TTC549 (cell line): Measurements from ENCODE around the gene TBCEL.

Experiments used
- FAIRE-seq: peaks from 2 replicates; lab custom pipeline; 2012; peaks lifted over from hg19 to GRCh38; lab: Jason Lieb, UNC

The TBCEL gene

GRCh38 chr11:121066623-121067022 is 42.7 kb downstream of the TBCEL start:
- FAIRE-seq, result no peak

GRCh38 chr11:121067026-121067425 is 43.1 kb downstream of the TBCEL start:
- FAIRE-seq, result no peak

DNA sequence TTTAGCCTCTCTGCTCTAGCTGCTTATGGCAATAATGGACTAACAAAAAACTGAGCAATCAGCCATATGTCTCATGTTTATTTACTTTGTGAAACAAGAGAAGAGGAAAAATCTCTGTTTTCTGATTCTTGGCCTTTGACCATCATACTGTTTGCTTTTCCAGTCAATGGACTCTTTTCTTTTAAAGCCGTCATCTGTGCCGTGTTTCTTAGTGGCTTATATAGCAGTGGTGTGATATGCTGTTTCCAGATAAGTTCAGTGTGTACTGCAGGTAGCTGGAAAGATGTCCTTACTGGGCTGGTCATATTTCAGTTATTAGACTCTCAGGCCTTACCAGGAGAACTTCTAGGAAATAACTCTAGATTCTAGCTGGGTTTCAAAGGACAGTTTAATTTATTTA is 43.6 kb downstream of the TBCEL start:
- no peak for FAIRE-seq

DNA sequence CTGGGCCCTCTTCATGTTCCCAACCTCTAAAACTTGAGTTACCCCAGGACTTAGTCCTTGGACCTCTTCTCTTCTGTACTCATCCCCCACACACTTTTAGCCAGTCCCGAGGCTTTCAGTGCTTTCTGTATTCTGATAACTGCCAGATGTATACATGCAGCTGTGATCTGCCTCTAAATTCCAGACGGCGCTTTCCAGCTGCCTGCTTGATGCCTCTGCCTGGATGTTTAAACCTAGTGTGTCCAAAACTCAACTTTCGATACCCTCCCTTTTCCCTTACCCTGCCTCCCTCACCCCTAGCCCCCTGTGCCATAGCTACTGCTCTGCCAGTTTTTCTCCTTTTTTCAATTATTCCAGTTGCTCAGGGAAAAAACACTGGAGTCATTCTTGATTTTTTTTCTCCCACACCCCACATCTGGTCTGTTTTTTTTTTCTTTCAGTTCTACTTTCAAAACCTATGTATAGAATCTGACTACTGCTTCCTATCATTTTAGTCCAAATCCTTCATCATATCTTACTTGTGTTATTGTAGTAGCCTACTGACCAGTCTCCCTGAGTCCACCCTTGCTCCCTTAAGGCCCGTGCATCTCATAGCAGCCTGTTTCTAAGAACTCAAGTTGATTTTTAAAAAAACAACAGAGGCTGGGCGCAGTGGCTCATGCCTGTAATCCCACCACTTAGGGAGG is 44.2 kb downstream of the TBCEL start:
- no peak for FAIRE-seq

DNA sequence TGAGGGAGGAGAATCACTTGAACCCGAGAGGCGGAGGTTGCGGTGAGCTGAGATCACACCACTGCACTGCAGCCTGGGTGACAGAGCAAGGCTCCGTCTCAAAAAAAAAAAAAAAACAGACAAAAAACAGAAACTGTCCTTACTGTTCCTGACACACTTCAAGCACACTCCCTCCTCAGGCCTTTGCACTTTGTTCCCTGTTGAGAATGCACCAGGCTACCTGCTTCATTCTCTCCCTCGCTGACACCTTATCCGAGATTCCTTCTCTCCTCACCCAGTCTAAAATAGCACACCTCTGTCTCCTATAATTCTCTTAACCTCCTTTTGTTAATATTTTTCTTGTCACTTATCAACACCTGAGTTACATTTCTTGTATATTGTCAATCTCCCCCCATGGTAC is 44.9 kb downstream of the TBCEL start:
- no peak for FAIRE-seq

DNA sequence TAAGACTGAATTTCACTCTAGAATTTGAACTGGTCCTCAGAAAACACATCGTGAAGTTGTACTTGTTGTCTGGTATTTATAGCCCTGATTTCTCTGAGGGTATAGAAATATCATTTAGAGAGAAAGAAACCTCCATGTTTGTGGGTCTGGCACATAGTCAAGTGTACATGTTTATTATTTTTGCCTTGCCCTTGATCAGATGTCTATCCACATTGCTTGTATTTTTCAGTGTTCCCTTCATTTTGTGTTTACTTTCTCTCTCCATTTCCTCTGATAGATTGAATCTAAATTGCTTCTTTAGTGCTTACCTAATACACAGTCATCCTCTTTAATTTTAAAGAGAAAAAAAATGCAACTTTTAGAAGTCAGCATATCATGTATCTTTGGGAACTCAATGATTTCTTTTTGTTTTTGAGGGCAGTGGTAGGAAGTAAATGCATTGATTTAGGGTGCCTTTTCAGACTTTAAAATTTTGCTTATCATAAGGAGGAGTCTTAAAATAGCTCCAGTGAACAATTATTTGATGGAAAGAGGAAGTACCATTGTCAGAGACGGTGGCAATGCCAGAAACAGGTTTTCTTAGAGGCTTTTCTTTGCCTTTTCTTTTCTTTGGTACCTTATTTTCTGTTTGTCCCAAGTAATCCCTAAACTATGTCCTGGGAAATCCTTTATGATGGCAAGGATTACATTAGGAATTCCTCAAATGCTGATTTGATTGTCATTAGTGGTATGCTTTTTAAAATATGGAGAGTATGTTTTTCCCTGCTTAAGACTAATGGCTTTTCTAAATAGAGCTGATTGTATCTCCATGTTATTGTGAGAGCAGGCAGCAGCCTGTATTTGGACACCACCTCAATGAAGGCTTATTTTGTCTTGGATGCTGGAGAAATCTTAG is 47.3 kb downstream of the TBCEL start:
- FAIRE-seq, result no peak

DNA sequence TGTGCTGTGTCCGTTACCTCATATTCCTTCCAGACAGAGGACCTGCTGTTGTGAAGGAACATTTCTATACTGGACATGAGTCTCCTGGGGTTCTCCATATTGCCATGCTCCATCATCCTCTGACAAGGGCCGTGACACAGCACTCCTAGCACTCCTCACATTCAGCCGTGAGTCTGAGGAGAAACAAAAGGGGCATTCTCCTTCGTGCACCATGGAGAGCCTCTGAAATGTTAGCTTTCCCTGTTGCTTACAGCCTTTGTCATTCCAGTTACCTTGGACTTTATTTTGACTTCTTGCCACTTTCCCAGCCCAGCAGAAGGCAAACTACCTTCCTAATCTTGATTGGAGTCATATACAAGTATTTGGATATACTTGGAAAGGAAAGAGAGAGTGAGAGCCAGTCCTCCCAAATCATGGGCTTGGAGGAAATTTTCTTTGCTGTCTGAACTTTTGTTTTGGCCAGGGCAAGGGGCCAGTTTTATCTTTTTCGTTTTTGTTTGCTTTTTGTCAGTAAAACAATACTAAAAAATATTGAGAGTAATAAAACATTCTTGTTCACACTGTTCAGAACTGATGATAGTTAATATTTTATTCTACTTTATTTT is 48.0 kb downstream of the TBCEL start:
- FAIRE-seq, result no peak

DNA sequence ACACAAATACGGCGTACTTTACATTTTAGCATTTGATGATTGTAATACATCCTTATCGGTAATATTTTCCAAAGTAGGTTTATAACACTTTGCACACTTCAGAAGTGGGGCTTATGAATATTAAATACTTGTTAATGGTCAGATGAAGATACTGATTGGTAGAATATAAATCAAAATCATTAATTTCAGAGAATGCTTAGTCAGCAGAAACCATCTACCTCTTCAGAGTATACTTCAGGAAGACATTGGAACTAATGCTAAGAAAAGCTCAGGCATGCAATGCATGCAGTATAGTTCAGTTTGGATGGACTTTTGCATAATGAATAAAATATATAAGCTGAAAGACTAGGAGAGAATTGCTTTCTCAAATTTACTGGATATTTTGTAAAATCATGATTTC is 57.4 kb downstream of the TBCEL start:
- no peak for FAIRE-seq

- FAIRE-seq, result no peak
Measured at GRCh38 chr11:121082219-121082618, 58.3 kb downstream of the TBCEL start.

GRCh38 chr11:121082670-121083069 is 58.8 kb downstream of the TBCEL start:
- FAIRE-seq, result no peak

DNA sequence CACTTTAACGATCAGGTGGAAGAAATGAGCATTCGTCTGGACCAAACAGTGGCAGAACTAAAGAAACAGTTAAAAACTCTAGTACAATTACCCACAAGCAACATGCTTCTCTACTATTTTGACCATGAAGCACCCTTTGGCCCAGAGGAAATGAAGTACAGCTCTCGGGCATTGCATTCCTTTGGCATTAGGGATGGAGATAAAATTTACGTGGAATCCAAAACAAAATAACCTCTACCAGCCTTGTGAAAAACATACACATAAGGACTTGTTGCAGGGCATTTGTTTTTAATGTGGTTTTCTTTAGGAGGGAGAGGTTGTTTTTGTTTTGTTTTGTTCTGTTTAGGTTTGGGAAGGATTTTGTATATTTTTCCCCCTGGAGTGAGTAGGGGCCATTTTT is 63.0 kb downstream of the TBCEL start:
- FAIRE-seq, result no peak

DNA sequence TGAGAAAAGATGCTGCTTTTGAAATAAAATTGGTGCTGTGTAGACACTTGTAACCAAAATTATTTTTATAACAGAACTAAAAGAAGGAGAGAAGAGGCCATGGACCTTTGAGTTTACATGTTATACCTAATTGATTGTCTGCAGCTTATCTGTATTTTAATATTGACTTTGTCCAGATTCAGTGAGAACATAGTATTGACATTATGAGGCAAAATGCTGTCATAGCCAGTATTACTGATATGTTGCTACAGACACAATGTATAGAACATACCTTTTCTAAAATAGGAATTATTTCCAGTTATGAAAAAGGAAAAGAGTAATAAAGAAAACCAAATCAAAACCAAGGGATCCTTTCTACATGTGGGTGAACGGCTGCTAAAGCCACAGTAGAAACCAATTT is 65.7 kb downstream of the TBCEL start:
- FAIRE-seq, result no peak

GRCh38 chr11:121090145-121090721 is 66.3 kb downstream of the TBCEL start:
- FAIRE-seq, result no peak

DNA sequence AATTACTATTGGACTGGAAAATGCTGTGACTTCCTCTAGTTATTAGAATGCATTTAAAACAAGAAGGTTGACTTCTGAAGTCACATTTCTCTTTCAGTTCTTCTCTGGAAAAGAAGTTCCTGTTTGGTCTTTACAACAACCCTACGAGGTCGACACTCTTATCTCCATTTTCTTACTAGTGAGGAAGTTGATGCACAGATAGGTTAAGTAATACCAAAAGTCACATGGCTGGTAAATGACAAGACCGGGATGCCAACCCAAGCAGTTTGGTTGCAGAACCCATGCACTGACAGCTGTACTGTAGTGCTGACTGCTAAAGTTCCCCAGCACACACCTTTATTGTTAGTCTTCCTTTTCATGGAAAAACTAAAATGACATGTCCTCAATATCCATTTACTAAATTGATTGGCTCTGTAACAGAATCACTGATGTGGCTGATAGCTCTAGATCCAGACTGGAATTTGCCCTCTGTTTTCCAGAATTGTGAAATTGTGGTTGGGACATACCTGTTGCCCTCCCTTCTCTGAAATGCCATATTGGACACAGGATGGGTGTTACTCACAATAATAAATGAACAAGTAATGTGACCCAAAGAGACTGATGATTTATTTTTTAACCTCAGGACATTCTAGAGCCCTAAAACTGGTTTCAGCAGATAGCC is 67.7 kb downstream of the TBCEL start:
- no peak for FAIRE-seq

- FAIRE-seq, result no peak
Measured at GRCh38 chr11:121095561-121095960, 71.7 kb downstream of the TBCEL start.

DNA sequence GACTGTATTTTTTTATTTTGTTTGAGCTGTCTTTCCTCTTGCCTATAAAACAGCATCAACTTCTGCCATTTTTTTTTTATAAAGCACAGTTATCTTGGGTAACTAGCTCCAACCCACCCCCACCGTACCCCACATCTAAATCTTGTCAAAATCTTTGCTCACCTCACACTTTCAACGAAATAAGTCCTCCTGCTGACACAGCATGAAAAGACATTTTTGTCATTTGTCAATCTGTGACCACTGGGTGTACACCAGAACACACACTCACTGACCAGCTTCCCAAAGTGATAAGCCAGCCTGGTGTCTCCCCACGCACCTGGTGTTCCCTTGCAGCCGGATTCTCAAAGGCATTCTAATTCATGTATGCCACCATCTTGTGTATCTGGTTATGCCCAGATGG is 75.5 kb downstream of the TBCEL start:
- FAIRE-seq, result no peak

DNA sequence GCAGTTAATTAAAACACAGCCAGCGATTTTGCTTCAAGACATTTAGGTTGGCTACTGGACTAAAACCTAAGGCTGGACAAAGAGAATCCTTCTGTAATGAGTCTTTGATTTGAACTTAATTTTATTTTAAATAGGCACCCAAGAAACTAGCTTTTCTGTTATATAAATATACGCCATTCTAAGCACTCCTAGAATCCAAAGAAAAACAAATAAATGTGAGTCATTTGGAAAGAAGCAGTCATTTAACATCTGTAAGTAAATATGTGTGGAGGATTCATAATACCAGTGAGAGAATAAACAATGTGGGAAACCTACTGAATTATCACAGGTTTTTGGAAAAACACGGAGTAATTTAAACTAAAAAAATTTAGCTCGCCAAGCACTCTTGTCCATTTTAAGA is 76.0 kb downstream of the TBCEL start:
- FAIRE-seq, result no peak

DNA sequence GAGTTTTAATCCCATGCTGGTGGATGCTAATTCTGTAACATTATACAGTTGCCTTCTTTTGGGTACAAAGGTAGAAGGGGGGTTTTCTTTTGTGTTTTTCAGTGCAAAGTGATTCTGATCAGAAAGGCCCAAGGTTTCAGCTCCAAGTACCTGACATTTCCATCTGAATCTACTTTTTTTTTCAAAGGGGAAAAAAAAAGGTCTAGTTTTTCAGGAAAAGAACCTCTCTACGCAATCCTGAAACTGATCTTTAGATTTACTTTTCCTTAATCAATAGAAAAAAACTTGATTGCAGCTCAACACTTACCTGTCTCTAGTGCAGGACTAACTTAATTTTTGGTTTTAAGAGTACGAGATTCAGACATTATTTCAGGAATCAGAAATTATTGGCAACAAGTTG is 77.0 kb downstream of the TBCEL start, which contains the start of gene TECTA:
Gene TECTA (plus strand): TSS at position 301 of the 400 bp plus-strand sequence. CDS start 1,423 bp downstream, outside the sequence.
- no peak for FAIRE-seq

GRCh38 chr11:121104312-121104762 is 80.4 kb downstream of the TBCEL start:
- no peak for FAIRE-seq

DNA sequence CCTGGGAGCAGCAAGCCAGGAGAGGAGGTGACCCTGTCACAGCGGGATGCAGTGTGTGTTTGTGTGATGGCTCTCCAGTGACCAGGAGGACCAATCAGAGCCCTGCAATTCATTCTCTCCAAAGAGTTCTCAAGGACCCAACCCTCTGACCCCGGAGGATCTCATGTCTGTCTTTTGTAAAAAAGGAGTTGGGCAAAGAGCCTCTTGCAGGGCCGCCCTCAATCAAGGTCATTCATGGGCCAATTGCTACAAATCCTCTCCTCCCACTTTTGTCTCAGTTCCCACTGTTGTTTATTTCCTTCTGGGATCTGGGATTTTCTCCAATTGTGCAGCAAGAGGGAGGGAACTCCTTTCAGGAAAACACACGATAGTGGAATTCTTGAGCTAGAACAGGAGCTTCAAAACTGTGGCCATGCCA is 81.2 kb downstream of the TBCEL start:
- FAIRE-seq, result no peak

- no peak for FAIRE-seq
Measured at GRCh38 chr11:121105481-121106195, 81.7 kb downstream of the TBCEL start.
